Thyroid gland (tissue), 4 donors: ENCODE results near the gene ZNF573.

Experiments used
- POLR2A ChIP-seq, 2 donors: fragments of 450-650 bp; IDR thresholded peaks; one replicate each; pipeline ENCODE4 v1.6.1; 2017; ENCODE audit warnings: antibody characterized with exemption in 2 of 2, mild to moderate bottlenecking in 2 of 2, moderate library complexity in 1 of 2
- TF ChIP-seq, protein P1 (sequence below), 6 experiments: fragments of 200-600 bp in 3 of 6; fragments of 450-650 bp in 3 of 6; sonication (generic) in 3 of 6; IDR thresholded peaks; one replicate each; pipeline ENCODE4 v1.5.1; 2016 to 2019; ENCODE audit warnings: antibody characterized with exemption in 6 of 6, mild to moderate bottlenecking in 2 of 6, inconsistent platforms in 1 of 6, moderate library complexity in 1 of 6

DNA sequence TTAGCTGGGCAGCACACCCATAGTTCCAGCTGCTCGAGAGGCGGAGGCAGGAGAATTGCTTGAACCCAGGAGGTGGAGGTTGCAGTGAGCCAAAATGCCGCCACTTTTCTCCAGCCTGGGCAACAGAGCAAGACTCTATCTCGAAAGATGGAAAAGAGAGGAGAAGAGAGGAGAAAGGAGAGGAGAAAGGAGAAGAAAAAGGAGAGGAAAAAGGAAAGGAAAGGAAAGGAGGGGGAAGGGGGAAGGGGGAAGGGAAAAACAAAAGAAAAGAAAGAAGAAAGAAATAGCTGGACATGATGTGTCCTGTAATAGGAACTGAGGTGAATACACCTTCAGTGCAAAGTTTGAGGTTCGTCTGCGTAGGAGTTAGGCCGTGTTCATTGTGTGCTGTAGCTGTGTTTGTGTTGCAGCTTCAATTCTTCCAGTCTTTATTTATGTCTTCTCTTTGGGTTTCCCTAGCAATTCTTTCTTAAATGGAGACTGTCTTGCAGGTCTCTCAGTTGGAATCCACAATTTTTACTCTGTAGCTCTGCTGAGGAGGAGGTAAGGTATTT, 73.3 kb downstream of the ZNF573 start:
- no peak for TF ChIP-seq POLR2A (IDR thresholded peaks at IDR 0.05)
- TF ChIP-seq, protein P1, sequence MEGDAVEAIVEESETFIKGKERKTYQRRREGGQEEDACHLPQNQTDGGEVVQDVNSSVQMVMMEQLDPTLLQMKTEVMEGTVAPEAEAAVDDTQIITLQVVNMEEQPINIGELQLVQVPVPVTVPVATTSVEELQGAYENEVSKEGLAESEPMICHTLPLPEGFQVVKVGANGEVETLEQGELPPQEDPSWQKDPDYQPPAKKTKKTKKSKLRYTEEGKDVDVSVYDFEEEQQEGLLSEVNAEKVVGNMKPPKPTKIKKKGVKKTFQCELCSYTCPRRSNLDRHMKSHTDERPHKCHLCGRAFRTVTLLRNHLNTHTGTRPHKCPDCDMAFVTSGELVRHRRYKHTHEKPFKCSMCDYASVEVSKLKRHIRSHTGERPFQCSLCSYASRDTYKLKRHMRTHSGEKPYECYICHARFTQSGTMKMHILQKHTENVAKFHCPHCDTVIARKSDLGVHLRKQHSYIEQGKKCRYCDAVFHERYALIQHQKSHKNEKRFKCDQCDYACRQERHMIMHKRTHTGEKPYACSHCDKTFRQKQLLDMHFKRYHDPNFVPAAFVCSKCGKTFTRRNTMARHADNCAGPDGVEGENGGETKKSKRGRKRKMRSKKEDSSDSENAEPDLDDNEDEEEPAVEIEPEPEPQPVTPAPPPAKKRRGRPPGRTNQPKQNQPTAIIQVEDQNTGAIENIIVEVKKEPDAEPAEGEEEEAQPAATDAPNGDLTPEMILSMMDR (IDR thresholded peaks at IDR 0.05), result no peak
